Activated CD8-positive, alpha-beta memory T cell treated with anti-CD3 and anti-CD28 coated beads for 48 hours (primary cell): ENCODE measurements around the gene HOXC13.

ENCODE experiments used
- DNase-seq, 3 experiments: peaks; one replicate each; pipeline ENCODE4 v3.0.0-alpha.2; 2020; ENCODE audit warnings: low read depth in 2 of 3, low spot score in 2 of 3

HOXC13 gene

GRCh38 chr12:53937596-53938325 is 870 bp upstream of the HOXC13 start:
- no peak for DNase-seq

GRCh38 chr12:53939141-53940108 is 794 bp downstream of the HOXC13 start:
- DNase-seq = no peak

DNA sequence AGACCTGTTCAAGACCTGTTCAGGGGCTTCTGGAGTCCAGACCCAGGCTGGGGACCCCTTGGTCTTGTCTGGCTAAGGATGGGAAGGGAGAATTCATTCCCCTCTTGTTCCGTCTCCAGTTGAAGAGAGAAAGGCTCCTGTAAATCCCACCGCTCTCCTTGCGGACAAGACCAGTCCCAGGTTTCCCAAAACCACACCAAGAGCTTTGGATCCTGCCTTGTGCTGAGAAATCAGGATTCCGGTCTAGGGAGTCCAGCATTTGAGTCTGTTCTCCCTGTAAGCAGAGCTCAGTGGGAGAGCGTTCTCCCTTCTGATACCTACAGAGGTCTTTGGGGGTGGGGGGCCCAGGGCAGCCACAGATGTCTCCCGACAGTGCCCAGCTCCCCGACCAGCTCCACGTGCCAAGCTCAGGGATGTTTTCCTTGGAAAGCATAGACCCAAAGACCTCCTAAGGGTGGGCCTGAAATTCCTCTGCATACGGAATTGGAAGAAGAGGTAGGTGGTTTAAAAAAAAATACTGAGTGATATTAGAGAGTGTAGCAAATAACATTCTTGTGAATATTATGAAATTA is 1.9 kb downstream of the HOXC13 start:
- no peak for DNase-seq

GRCh38 chr12:53941187-53941586 is 2.6 kb downstream of the HOXC13 start:
- DNase-seq = no peak

DNA sequence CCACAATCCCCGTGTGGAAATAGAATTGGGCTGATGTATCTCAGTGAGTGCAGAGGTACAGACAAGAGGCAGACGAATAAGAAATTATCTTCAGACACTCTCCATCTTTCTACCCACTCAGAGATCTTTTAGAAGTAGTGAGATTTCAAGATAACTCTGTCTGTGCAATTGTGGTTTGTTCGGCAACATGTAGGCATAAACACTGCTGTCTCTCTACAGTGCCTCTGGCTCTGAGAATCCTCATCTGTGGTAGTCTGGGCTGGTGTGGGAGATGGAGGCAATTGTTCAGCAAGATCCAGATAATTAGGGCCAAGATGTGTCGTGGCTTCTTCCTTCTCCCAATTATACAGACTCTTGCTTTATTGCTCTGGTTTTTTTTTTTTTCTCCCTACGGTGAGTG is 3.1 kb downstream of the HOXC13 start:
- no peak for DNase-seq

- DNase-seq = no peak
These were observed 3.9 kb downstream of the HOXC13 start for GRCh38 chr12:53942467-53942997.

DNA sequence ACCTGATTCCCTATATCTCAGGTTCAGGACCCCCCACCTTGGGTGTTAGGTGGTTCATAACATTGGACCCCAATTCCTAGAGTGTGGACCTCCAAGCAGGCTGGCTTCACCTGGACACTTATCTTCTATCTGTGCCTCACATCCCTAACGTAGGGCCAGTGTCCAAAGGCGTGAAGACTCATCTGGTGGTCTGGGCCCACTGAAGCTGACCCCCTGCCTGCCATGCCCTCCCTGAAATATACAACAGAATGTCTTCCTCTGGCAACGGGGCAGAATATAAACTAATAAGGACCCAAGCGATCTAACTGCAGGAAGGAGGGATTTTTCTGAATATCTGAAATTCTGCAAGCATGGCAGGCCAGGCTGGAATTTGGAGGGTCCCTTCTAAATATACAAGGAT is 5.6 kb downstream of the HOXC13 start:
- DNase-seq = no peak

DNA sequence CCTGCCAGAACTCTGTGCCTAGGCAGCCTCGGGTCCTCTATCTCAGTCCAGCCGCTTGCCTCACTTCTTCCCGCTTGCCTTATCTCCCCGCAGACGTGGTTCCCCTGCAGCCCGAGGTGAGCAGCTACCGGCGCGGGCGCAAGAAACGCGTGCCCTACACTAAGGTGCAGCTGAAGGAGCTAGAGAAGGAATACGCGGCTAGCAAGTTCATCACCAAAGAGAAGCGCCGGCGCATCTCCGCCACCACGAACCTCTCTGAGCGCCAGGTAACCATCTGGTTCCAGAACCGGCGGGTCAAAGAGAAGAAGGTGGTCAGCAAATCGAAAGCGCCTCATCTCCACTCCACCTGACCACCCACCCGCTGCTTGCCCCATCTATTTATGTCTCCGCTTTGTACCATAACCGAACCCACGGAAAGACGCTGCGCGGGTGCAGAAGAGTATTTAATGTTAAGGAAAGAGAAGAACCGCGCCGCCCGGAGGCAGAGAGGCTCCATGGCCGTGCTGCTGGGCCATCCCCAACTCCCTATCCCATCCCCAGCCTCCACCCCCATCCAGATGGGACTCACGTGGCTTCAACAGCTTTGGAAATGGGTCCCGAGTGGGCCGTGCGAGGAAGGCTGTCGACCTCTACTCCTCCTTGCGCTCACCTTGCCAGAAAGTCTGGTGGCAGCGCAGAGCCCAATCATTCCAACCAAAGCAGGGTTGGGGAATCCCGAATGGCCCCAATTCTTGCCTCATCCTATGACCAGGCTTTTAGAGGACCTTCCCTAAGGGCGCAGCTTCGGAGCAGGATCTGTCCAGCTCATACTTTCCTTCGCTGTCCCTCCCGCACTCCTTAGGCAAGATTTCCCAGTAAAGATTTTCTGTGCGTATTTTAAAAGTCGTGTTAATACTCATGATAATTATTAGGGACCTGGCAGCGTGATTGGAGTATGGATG is 6.5 kb downstream of the HOXC13 start:
- DNase-seq = no peak

GRCh38 chr12:53947743-53948142 is 9.1 kb downstream of the HOXC13 start:
- no peak for DNase-seq

DNA sequence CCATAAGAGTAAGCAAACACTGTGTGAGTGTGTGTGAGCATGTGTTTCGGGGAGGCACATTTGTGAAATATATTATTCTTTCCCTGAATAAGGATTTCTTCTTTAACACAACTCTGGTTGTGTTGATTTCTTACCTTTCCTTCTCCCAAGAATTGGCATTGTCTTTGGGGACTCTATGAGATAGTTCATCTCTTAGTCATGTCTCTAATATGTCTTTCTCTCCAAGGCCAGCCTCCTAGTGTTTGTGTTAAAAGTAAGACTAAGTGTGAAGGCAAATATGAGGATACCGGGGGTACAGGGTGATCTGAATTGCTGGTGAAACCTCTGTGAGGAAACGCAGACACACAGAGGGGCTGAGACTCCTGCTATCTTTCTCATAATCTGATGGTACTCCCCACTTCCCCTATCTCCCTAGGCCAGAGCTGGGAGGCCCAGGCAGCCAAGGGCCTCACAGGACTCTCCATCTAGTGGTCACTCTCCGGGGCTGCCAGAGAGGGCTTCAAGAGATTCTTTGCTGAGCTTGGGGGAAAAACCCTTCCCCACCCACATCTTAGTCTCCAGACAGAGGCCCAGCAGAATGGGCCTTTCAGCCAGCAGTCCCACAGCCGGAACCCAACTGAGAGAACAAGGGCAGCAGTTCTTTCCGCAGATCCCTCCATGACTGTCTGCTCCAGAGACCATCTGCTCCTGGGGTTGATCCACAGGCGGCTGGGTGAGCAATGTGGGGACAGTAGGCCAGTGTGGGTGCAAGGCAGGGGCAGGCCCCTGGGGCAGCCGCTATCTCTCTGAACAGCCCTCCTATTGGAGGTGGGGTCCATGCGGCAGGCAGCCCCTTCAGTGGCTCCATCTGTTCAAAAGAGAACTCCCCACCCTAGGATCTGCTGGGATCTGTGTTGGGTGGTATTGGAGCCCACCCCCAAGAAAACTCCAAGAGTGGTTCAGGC is 10.3 kb downstream of the HOXC13 start:
- DNase-seq = no peak

DNA sequence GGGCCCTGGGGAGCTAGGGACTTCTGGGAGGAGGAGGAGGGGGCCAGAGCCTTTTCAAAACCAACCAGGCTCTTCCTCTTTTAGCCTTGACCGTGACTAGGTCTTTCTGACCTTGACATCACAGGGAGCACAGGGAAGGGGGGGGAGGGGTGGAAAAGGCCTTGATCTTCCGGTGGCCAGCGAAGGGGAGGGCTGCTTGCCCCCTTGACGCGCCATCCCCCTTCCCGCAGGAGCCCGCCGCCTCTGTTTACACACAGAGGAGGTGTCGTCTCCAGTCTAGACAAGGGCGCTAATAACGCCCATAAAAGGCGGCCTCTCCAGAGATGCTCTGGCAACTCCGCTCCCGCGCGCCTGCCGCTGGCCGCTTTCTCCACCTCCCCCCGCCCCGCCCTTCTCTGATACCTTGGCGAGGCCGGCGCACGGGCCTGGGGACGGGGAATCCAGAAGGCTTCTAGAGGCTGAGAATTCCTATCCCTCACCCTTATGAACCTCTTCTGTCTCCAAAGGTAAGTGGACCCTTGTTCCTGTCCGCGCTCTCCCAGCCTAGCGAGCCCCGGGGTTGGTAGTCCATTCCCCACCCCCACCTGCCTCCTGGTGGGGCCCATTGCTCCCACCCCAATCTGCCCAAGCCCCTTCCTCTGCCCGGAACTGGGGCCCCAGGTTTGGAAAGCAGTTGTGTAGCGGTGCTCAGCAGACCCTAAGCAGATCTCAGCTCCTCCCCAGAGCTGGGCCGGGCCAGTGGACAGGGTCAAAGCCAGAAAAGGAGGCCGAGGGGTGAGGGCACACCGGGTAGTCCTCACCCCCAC is 11.2 kb downstream of the HOXC13 start:
- no peak for DNase-seq

DNA sequence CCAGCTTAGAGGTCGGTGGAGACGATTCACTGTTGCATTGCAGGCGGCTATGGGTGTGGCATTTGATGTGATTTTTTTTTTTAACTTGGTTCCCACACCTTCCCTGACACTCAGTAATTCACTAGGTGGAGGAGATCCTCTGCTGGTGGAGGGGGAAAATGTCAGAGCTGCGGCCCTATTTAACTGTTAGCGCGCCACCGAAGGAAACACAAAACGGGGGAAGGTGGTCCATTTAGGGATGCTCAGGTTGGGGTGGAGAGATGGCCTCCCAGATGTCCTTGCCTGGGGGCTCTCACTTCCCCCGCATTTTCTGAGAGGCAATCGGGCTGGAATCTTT is 11.8 kb downstream of the HOXC13 start:
- no peak for DNase-seq

DNA sequence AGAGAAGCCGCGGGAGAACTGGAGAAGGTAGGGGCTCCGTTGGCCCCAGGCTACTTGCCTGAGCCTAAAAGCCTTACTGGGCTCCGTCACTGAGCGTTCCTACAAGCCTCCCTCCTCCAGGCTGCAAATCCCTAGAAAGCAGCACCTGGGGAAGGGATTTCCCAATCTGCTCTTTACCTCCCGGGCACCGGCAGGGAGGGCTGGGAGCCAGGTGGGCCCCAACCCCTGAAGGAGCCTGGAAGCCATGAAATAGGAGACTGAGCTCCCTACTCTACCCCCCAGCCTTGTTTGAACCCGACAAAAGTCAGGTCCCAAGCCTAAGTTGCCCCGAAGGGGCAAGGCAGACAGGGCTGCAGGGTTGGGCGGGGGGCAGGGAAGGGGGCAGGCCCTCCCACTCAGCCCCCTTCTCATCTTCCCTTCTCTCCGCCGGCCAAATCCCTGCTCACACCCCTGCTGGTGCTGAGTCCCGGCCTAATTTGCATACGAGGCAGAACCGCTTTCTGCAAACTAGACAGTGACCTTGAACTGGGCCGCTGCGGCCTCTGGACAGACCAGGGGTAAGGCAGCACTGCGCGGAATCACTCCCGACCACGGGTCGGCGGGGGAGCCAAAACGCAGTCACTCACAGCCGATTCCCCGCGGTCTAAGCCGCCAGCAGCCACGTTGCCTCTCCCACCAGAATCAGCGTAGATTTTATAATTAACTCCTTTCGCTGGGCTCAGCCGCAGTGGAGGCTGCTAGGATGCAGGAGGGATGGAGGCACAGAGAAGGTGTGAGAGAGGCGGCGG is 12.4 kb downstream of the HOXC13 start:
- no peak for DNase-seq

- no peak for DNase-seq
These were observed 13.1 kb downstream of the HOXC13 start for GRCh38 chr12:53951577-53952334.

DNA sequence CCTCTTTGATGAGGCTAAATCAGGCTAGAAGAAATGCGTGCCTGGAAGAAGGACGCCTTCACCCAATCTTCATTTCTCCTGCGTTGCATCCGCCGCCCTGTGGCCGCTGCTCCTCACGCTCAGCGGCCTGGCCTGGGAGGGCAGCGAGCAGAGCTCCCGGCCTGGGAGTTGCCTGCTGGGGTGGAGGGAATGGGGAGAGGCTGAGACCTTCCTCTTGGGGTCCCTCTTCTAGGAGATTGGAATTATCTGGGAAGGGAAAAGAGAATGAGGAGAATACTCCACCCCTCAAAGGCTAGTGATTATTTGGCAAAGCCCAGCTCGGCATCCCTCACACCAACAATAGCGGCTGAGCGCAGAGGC is 13.7 kb downstream of the HOXC13 start:
- no peak for DNase-seq

DNA sequence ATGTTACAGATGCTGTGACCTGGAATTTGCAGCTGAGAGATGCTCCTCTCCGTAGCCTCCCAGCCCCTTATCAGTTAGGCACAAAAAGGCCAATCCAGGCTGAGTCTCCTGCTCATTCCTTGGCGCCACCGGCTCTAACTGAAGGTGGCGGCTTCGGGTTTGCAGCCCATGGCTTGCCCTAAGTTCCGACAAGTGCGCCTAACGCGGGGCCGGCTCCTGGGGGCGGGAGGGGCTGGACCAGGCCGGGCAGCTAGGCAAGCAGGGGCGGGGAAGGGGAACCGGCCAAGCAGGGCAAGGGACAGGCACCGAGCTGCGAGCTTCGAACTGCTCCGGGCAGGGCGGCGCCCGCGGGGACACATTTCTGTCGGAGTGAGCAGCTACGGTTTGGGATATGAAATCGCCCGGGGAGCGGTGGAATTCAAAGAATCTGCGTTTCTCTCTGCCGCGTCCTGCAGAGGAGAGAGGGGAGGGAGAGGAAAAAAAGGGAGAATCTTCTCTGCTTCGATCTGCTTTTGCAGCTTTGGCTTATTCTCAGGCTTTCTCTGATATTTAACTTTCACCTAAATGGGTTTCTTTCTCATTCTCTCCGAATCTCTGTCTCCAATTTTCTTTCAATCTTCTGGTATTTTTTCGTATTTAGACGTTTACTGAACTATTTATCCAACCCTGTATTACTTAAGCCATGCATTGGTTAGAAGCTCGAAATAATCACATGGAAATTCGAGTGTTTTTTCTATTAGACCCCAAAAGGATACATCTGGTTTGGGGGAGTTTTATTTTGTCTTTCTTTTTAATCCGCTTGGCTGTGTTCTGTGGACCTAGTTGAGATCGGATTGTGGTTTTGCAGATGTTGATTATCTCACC is 14.5 kb downstream of the HOXC13 start:
- DNase-seq = no peak
